Measurements from ENCODE around the gene JCAD.

The JCAD gene

DNA sequence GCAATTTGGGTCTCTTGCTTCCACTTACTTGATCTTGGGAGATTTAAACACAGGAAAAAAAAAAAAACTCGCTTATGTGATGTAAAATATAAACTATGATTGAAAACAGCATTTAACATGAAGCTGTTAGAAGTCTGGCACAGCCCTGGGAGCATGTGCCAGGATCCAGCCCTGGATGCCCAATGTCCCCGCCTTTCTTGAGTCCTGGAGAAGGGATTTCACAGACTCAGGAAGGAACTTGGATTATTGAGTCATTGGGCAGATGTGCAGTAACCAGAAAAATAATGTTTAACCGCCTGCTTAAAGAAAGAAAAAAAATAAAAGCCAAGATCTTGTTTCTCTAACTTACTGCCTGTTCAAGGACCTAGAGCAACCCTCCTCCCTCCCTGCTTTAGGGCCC, 3.7 kb upstream of the JCAD start:
- TF ChIP-seq, protein P1, sequence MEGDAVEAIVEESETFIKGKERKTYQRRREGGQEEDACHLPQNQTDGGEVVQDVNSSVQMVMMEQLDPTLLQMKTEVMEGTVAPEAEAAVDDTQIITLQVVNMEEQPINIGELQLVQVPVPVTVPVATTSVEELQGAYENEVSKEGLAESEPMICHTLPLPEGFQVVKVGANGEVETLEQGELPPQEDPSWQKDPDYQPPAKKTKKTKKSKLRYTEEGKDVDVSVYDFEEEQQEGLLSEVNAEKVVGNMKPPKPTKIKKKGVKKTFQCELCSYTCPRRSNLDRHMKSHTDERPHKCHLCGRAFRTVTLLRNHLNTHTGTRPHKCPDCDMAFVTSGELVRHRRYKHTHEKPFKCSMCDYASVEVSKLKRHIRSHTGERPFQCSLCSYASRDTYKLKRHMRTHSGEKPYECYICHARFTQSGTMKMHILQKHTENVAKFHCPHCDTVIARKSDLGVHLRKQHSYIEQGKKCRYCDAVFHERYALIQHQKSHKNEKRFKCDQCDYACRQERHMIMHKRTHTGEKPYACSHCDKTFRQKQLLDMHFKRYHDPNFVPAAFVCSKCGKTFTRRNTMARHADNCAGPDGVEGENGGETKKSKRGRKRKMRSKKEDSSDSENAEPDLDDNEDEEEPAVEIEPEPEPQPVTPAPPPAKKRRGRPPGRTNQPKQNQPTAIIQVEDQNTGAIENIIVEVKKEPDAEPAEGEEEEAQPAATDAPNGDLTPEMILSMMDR (IDR thresholded peaks at IDR 0.05; ENCODE audit: borderline replicate concordance, control extremely low read depth, extremely low read depth, insufficient read depth, missing control alignments) = no peak
- in situ Hi-C loops (cut with MboI; ENCODE audit: low sequenced_read_pairs, unreplicated experiment) = no loop called here
- DNase-seq (ENCODE audit: low spot score) = no peak

DNA sequence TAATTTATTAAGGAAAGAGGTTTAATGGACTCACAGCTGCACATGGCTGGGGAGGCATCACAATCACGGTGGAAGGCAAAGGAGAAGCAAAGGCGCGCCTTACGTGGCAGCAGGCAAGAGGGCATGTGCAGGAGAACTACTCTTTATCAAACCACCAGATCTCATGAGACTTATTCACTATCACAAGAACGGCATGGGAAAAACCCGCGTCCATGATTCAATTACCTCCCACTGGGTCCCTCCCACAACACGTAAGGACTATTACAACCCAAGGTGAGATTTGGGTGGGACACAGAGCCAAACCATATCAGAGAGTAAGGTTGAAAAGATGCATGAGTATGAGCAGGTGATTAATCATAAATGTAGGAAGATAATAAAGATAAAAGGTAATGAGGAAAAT, 3.2 kb upstream of the JCAD start:
- TF ChIP-seq, protein P1 (IDR thresholded peaks at IDR 0.05; ENCODE audit: borderline replicate concordance, control extremely low read depth, extremely low read depth, insufficient read depth, missing control alignments) = no peak
- in situ Hi-C loops (cut with MboI; ENCODE audit: low sequenced_read_pairs, unreplicated experiment) = no loop called here
- no peak for DNase-seq (ENCODE audit: low spot score)

DNA sequence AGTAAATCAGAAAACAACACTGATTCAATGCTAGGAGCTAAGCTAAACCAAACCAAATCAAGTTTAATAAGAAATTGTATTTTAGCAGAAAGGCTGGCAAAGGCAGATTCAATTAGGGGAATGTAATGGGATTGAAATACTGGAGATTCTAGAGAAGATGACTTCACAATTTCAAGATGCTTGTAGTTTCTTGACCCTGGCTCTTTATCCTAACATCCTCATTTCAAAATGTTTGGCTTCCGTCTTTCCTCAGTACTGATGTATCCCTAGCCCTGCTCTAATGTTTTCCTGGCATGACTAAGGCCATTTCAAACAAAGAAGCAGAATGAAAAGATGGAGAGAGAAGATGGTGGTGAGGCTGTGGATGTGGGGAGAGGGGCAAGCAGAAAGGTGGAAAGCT, 2.7 kb upstream of the JCAD start:
- in situ Hi-C loops (cut with MboI; ENCODE audit: low sequenced_read_pairs, unreplicated experiment) = no loop called here
- DNase-seq (ENCODE audit: low spot score) = no peak
- TF ChIP-seq, protein P1 (IDR thresholded peaks at IDR 0.05; ENCODE audit: borderline replicate concordance, control extremely low read depth, extremely low read depth, insufficient read depth, missing control alignments) = no peak

DNA sequence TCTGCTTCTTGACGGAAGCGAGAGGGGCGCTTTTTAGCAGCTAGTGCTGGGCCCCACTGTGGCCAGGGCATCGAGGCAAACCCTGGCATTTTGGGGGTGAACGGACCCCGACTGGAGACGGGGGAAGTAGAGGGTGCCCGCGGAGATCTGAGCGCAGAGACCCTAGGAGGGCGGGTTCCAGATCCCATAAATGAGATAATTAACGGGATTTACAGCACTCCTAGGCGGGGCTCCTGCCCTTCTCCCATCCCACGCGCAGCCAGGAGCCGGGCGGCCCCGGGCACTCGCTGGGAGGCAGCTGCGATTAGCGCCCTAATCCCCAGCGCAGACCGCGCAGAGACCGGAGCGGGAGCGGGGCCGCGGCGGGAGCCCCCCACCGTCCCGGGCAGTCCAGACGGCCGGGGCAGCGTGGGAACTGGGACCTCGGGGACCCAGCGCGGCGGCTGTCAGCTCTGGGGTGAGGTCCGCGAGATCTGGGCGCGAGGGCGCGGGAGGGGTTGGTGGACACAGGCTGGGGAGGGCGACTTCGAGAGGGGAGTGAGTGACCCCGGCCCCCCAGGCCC, 735 bp downstream of the JCAD start:
- TF ChIP-seq, protein P1 (IDR thresholded peaks at IDR 0.05; ENCODE audit: borderline replicate concordance, control extremely low read depth, extremely low read depth, insufficient read depth, missing control alignments) = no peak
- DNase-seq (ENCODE audit: low spot score) = no peak

DNA sequence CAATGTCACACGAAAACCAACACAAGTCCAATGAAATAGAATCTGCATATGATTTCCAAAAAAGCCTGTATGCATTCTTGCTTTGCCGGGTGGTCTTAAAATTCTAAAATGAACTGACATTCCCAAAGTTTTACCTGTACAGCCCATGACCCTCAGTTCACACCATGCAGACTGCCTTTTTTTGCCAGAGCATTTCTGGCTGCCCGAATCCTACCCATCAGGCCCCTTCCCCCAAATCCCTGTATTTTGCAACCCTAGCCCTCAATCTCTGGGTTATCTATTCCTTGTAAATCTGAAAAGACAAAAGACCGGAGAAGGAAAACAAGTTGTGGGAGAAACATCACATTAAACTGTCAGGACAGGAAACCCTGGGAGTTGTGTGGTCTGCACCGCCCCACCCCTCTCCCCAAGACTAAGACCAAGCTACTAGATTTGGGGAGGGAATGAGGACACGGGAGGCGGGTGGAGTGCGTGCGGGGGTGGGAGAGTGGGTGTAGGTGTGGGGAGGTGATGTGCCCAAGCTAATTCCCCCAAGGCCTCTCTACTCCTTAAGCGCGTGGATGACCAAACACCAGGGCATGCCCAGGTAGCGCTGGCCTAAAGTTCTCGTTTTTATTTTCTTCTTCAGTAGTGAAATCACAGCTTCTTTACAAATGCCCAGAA, 1.4 kb downstream of the JCAD start:
- in situ Hi-C loops (cut with MboI; ENCODE audit: low sequenced_read_pairs, unreplicated experiment) = no loop called here
- no peak for DNase-seq (ENCODE audit: low spot score)
- TF ChIP-seq, protein P1 (IDR thresholded peaks at IDR 0.05; ENCODE audit: borderline replicate concordance, control extremely low read depth, extremely low read depth, insufficient read depth, missing control alignments) = no peak

More for the DNA sequence above, 735 bp downstream of the JCAD start:
- in situ Hi-C loops (cut with MboI; ENCODE audit: low sequenced_read_pairs, unreplicated experiment) = no loop called here

DNA sequence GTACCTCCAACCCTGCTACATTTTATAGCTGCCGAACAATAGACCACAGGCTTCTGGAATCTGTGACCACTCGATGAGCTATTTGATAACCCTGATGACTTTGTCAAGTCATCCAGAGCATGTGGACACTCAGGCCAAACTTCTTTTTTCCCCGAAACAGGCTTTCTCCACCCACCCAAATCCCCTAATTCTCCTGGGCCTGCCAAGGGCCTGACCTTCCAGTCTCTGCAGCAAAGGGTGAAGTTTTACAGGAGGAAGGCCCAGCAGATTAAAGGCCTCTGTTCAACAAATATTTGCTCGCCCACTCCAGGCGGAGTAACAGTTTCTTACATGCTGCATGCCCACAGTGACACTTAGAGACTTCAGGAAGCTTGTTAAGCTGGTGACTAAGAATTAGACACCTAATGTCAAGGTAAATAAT, 2.0 kb downstream of the JCAD start:
- no peak for DNase-seq (ENCODE audit: low spot score)
- TF ChIP-seq, protein P1 (IDR thresholded peaks at IDR 0.05; ENCODE audit: borderline replicate concordance, control extremely low read depth, extremely low read depth, insufficient read depth, missing control alignments) = no peak

More for the DNA sequence above, 2.0 kb downstream of the JCAD start:
- in situ Hi-C loops (cut with MboI; ENCODE audit: low sequenced_read_pairs, unreplicated experiment) = no loop called here

Measured in GM13976 (cell line).